ENCODE measurements around the gene NOX1. TPM values are rescaled to one million over a fixed set of nuclear protein-coding genes. Genes with fewer than 3 reads are reported as not detected.

NOX1 gene
- total RNA-seq, 1 experiment from 2014 or later: not detected

DNA sequence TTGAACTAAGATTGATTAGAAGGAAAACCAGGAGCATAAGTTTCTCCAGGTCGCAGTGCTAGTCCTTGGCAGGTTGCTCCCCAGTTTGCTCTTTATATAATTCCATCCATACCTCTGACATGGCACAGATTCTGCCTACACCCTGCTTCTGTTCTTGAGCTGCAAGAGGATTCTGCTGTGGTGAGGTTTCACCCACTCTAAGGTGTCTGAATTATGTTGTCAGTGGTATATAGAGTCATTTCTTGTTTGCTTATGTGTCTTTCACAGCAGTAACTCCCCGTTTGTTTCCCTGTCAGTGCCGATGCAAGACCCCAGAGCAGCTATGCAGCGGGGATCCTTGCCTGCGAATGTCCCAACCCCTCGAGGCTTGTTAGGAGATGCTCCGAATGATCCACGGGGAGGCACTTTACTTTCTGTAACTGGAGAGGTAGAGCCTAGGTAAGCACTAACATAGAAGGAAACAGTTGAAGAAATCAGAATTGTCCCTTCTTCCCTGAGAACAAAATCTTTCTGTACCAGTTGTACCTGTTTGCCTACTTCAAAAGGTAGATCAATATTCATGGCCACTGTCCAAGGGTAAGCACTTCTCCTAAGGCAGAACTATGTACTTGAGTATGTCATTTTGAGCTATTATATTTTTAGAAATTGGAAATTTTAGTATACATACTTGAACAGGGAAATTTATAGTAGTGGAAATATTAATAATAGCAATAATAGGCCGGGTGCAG, 42.8 kb downstream of the NOX1 start:
- Histone ChIP-seq H3K27me3 (ENCODE audit: low read length) (no peaks in the 10 kb centered on the region), H3K9me3 (ENCODE audit: low read length) (no peaks in the 10 kb centered on the region), H3K9me2 (replicated peaks; ENCODE audit: insufficient read depth, low read length) (no peaks in the 10 kb centered on the region), H3K4me1 (ENCODE audit: low read length) (no peaks in the 10 kb centered on the region), H3K9ac (ENCODE audit: low read length) (no peak overlapping the region), H3K4me2 (ENCODE audit: low read depth, low read length, poor library complexity, severe bottlenecking) (no peak overlapping the region), H2AFZ (ENCODE audit: low read length) (no peak overlapping the region), H3K27ac (ENCODE audit: low read length) (no peak overlapping the region), H4K20me1 (ENCODE audit: insufficient read depth, low read depth, low read length) (no peaks in the 10 kb centered on the region), H3K4me3 (ENCODE audit: low read length) (no peak overlapping the region), H3K79me2 (ENCODE audit: low read length) (no peaks in the 10 kb centered on the region), H3K36me3 (ENCODE audit: insufficient read depth, low read length) (peaks cover 7% of the 10 kb centered on the region; the same call in 1 of the 2 replicates)
- no peak for DNase-seq

DNA sequence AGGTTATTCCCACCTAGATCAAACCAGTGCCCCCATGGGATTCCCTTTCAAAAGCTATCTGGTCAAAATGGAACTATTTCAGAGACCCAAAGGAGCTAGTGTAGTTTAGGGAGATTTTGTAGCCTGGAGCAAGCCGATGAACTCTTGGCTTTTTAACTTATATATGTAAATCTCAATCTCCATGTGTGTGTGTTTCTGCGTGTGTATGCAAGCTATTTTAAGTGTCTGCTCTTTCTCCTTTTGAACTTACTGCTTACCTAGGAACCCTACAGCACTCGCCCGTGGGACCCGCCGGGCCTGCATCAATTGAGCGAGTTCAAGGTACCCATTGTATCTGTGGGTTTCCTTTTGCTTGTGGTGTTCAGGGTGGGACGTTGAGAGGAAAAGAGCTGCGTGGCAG, 43.6 kb downstream of the NOX1 start:
- H4K20me1 ChIP-seq (ENCODE audit: insufficient read depth, low read depth, low read length): no peaks in the 10 kb centered on the region
- H3K9me3 ChIP-seq (ENCODE audit: low read length): no peaks in the 10 kb centered on the region
- H3K79me2 ChIP-seq (ENCODE audit: low read length): no peaks in the 10 kb centered on the region
- no peak overlapping the region for H3K27ac ChIP-seq (ENCODE audit: low read length)
- H3K9me2 ChIP-seq (replicated peaks; ENCODE audit: insufficient read depth, low read length): no peaks in the 10 kb centered on the region
- H3K4me2 ChIP-seq (ENCODE audit: low read depth, low read length, poor library complexity, severe bottlenecking): no peak overlapping the region
- H3K4me1 ChIP-seq (ENCODE audit: low read length): no peaks in the 10 kb centered on the region
- H3K36me3 ChIP-seq (ENCODE audit: insufficient read depth, low read length): peaks cover 7% of the 10 kb centered on the region; the same call in 1 of the 2 replicates
- no peaks in the 10 kb centered on the region for H3K27me3 ChIP-seq (ENCODE audit: low read length)
- DNase-seq: no peak
- H2AFZ ChIP-seq (ENCODE audit: low read length): no peak overlapping the region
- no peak overlapping the region for H3K9ac ChIP-seq (ENCODE audit: low read length)
- no peak overlapping the region for H3K4me3 ChIP-seq (ENCODE audit: low read length)

DNA sequence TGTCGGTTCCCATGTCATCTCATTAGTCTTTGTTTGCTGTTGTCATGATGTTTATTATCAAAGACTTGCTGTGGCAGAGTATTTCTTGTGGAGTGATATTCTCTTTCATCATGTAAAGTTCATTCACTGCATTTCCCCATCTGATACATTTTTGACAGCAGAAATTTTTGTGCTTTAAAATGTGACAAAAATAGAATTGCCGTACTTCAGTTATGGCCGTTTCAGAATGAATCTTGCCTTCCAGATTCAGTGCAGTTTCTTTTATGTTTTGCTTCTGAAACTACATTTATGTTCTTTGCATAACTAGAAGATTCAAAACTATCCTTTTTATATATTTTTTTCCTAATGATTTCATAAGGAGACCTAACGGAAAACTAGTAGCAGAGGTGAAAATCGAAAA, 44.0 kb downstream of the NOX1 start:
- Histone ChIP-seq H3K9me2 (replicated peaks; ENCODE audit: insufficient read depth, low read length) (no peaks in the 10 kb centered on the region), H3K4me2 (ENCODE audit: low read depth, low read length, poor library complexity, severe bottlenecking) (no peak overlapping the region), H3K79me2 (ENCODE audit: low read length) (no peaks in the 10 kb centered on the region), H2AFZ (ENCODE audit: low read length) (no peak overlapping the region), H3K9ac (ENCODE audit: low read length) (no peak overlapping the region), H3K27me3 (ENCODE audit: low read length) (no peaks in the 10 kb centered on the region), H3K36me3 (ENCODE audit: insufficient read depth, low read length) (peaks cover 7% of the 10 kb centered on the region; the same call in 1 of the 2 replicates), H4K20me1 (ENCODE audit: insufficient read depth, low read depth, low read length) (no peaks in the 10 kb centered on the region), H3K9me3 (ENCODE audit: low read length) (no peaks in the 10 kb centered on the region), H3K4me1 (ENCODE audit: low read length) (no peaks in the 10 kb centered on the region), H3K4me3 (ENCODE audit: low read length) (no peak overlapping the region), H3K27ac (ENCODE audit: low read length) (no peak overlapping the region)
- no peak for DNase-seq

DNA sequence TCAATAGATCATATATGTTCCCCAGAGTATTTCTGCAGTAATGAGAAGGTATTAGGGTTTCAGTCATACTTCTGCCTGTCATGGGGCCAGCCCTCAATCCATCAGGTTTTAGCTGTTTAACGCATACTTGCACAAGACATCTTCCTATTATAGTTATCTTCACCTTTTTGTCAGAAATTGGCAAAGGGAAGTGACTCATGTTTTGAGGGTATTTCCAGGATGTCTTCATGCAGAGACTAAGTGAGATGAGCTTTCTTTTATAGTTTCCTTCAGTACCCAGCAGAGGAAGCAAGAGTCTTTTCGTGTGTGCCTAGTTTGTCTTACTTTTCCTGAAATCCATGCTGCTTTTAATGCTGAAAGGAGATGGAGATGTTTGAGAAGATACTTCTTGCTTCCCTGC, 44.4 kb downstream of the NOX1 start:
- peaks cover 7% of the 10 kb centered on the region; the same call in 1 of the 2 replicates for H3K36me3 ChIP-seq (ENCODE audit: insufficient read depth, low read length)
- DNase-seq: no peak
- H3K9ac ChIP-seq (ENCODE audit: low read length): no peak overlapping the region
- no peak overlapping the region for H3K4me3 ChIP-seq (ENCODE audit: low read length)
- no peak overlapping the region for H3K4me2 ChIP-seq (ENCODE audit: low read depth, low read length, poor library complexity, severe bottlenecking)
- H3K27ac ChIP-seq (ENCODE audit: low read length): no peak overlapping the region
- no peaks in the 10 kb centered on the region for H3K9me2 ChIP-seq (replicated peaks; ENCODE audit: insufficient read depth, low read length)
- no peaks in the 10 kb centered on the region for H3K79me2 ChIP-seq (ENCODE audit: low read length)
- H2AFZ ChIP-seq (ENCODE audit: low read length): no peak overlapping the region
- H3K9me3 ChIP-seq (ENCODE audit: low read length): no peaks in the 10 kb centered on the region
- H4K20me1 ChIP-seq (ENCODE audit: insufficient read depth, low read depth, low read length): no peaks in the 10 kb centered on the region
- no peaks in the 10 kb centered on the region for H3K27me3 ChIP-seq (ENCODE audit: low read length)
- no peaks in the 10 kb centered on the region for H3K4me1 ChIP-seq (ENCODE audit: low read length)

DNA sequence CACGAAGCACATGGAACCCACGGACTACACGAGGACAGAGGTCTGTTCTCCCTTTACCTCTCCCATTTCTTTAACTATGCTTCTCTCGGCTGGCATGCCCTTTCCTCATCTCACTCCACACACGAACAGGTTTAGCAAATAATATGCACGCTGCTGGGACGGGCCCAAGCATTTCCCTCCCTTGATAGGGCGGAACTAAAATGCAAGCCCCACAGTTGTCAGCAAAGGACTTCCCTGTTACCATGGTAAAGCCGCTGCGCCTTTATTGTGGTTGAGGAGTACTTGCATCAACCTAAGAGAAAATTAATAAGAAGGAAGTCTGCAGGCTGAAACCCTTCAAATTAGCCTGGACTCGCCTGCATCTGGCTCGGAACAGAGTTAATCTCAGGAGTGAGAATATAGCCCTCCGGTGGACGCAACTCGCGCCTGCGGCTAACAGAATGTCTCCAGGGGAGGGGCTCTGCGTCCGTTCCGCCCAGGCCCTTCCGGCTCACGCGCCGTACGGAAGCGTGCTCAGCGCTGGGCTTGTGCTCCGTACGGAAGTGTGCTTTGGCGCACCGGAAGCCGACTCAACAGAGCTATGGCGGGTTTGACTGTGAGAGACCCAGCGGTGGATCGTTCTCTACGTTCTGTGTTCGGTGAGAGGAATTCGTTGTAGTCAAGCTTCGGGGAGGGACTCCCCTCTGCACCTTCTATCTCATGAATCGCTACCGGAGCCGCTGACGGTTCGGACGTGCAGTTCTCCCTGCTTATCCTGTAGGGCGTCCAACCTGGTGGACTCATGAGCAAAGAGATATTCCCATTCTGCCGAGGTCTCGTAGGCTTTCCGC, 54.1 kb downstream of the NOX1 start, which contains the start of gene CSTF2:
CSTF2 (plus strand) TSS at position 555 of the 830 bp plus-strand sequence; CDS start at position 581, 26 bp downstream.
- Histone ChIP-seq H3K9me2 (replicated peaks; ENCODE audit: insufficient read depth, low read length) (no peaks in the 10 kb centered on the region), H3K27ac (ENCODE audit: low read length) (peak within 1 kb of the TSS; percentile 52; the same call in 1 of the 2 replicates), H3K4me1 (ENCODE audit: low read length) (peaks cover 11% of the 10 kb centered on the region), H3K9me3 (ENCODE audit: low read length) (no peaks in the 10 kb centered on the region), H3K4me3 (ENCODE audit: low read length) (peak within 1 kb of the TSS; percentile 82), H2AFZ (ENCODE audit: low read length) (peak within 1 kb of the TSS; percentile 64), H3K79me2 (ENCODE audit: low read length) (peaks cover 14% of the 10 kb centered on the region), H3K36me3 (ENCODE audit: insufficient read depth, low read length) (peaks cover 6% of the 10 kb centered on the region), H4K20me1 (ENCODE audit: insufficient read depth, low read depth, low read length) (no peaks in the 10 kb centered on the region), H3K4me2 (ENCODE audit: low read depth, low read length, poor library complexity, severe bottlenecking) (peak within 1 kb of the TSS; percentile 82), H3K27me3 (ENCODE audit: low read length) (no peaks in the 10 kb centered on the region), H3K9ac (ENCODE audit: low read length) (peak within 1 kb of the TSS; percentile 77)
- DNase-seq: peak; percentile 94

DNA sequence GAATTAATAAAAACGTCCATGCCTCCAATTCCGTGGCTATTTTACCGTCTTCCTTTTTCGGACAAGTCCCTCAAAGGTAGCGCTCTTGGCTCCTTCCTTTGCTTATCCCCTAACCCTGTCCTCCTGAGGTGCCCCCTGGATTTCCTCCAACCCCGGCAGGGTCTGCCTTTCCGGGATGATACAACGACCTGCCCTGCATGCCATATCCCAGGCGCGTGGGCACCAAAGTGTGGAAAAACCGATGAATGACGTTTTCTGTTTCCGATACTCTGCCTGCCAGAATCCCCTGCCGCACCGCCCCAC, 54.7 kb downstream of the NOX1 start:
- Histone ChIP-seq H2AFZ (ENCODE audit: low read length) (peak overlapping the region; percentile 64), H3K79me2 (ENCODE audit: low read length) (peaks cover 14% of the 10 kb centered on the region), H3K4me2 (ENCODE audit: low read depth, low read length, poor library complexity, severe bottlenecking) (peak overlapping the region; percentile 82), H4K20me1 (ENCODE audit: insufficient read depth, low read depth, low read length) (no peaks in the 10 kb centered on the region), H3K9me2 (replicated peaks; ENCODE audit: insufficient read depth, low read length) (no peaks in the 10 kb centered on the region), H3K4me1 (ENCODE audit: low read length) (peaks cover 11% of the 10 kb centered on the region), H3K27ac (ENCODE audit: low read length) (peak overlapping the region; percentile 52; the same call in 1 of the 2 replicates), H3K9ac (ENCODE audit: low read length) (peak overlapping the region; percentile 77), H3K4me3 (ENCODE audit: low read length) (peak overlapping the region; percentile 82), H3K9me3 (ENCODE audit: low read length) (no peaks in the 10 kb centered on the region), H3K27me3 (ENCODE audit: low read length) (no peaks in the 10 kb centered on the region), H3K36me3 (ENCODE audit: insufficient read depth, low read length) (peaks cover 6% of the 10 kb centered on the region)
- DNase-seq: no peak

DNA sequence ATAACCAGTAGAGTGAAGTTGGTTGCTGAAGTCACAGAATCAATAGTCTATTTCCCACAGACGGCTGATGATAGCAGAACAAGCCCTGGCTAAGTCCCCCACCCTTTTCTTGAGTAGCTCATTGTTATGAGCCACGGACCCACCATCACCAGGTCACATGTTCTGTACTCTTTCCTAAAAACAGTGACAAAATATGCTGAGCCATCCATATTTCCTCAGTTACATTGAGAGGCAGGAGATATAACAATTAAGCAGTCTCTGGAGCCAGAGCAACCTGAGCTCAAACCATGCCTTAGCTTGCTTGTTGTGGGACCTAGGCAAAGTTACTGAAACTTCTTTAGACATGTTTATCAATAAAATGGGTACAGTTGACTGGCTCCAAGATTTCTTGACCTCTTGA, 56.8 kb downstream of the NOX1 start:
- Histone ChIP-seq H3K9me2 (replicated peaks; ENCODE audit: insufficient read depth, low read length) (no peaks in the 10 kb centered on the region), H3K9ac (ENCODE audit: low read length) (no peak overlapping the region), H3K4me3 (ENCODE audit: low read length) (no peak overlapping the region), H2AFZ (ENCODE audit: low read length) (no peak overlapping the region), H4K20me1 (ENCODE audit: insufficient read depth, low read depth, low read length) (no peaks in the 10 kb centered on the region), H3K9me3 (ENCODE audit: low read length) (no peaks in the 10 kb centered on the region), H3K36me3 (ENCODE audit: insufficient read depth, low read length) (no peaks in the 10 kb centered on the region), H3K27ac (ENCODE audit: low read length) (no peak overlapping the region), H3K27me3 (ENCODE audit: low read length) (no peaks in the 10 kb centered on the region), H3K4me1 (ENCODE audit: low read length) (peaks cover 11% of the 10 kb centered on the region), H3K79me2 (ENCODE audit: low read length) (peaks cover 14% of the 10 kb centered on the region), H3K4me2 (ENCODE audit: low read depth, low read length, poor library complexity, severe bottlenecking) (no peak overlapping the region)
- no peak for DNase-seq

Measured in Karpas-422 (cell line).